ENCODE data around the gene EVC2. TPM values are rescaled to one million over a fixed set of nuclear protein-coding genes. Genes with fewer than 3 reads are reported as not detected.

EVC2 gene
- total RNA-seq, 6 experiments from 2014 or later = 0.24 to 0.93 (median 0.53) TPM

DNA sequence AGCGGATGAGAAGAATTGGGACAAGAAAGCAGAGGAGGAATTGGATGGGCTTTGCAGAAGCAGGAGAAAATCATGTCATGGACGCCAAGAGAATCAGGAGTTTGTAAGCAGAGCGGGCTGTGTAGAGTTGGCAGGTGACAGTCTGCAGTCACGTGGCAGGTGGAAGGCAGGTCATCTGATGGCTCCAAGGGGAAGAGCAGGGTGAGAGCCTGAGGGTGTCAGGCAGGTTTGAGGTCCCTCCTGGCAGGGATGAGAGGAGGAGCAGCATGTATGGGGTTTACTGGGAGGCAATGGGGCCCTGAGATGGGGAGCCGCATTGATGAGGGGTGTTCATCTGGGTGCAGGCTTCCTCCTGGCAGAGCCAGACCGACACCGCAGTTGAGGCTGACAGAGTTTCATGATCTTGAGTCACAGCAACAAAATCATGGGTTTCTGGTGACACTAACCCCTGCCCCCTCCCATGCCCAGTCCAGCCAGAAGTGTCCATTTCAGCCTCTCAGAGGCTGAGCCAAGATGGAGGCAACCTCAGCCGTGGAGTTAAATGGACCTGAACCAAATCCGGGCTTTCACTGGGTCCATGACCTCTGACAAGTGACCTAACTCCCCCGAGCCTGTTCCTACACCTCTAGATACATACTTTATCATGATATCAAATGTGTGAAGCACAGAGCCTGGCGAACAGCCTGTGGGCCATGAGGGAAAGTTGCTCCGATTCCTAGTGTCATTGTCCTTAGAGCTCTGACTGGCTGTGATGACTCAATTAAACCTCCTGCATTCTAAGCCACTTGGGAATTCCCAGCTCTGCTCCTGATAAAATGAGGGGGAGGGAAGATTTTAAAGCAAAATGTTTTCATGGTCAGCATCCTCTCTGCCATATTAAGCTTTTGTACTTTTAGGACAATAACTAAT lies 38.7 kb upstream of the EVC2 start:
- Histone ChIP-seq H3K4me3 (no peak overlapping the region), H3K36me3 (no peaks in the 10 kb centered on the region), H3K4me1 (no peaks in the 10 kb centered on the region), H3K9me3 (no peaks in the 10 kb centered on the region), H3K27me3 (no peaks in the 10 kb centered on the region), H3K27ac (no peak overlapping the region)
- intact Hi-C loops (cut with DNase I) = no loop called here
- no peak for TF ChIP-seq POLR2A (IDR thresholded peaks at IDR 0.05)
- TF ChIP-seq, protein P1, sequence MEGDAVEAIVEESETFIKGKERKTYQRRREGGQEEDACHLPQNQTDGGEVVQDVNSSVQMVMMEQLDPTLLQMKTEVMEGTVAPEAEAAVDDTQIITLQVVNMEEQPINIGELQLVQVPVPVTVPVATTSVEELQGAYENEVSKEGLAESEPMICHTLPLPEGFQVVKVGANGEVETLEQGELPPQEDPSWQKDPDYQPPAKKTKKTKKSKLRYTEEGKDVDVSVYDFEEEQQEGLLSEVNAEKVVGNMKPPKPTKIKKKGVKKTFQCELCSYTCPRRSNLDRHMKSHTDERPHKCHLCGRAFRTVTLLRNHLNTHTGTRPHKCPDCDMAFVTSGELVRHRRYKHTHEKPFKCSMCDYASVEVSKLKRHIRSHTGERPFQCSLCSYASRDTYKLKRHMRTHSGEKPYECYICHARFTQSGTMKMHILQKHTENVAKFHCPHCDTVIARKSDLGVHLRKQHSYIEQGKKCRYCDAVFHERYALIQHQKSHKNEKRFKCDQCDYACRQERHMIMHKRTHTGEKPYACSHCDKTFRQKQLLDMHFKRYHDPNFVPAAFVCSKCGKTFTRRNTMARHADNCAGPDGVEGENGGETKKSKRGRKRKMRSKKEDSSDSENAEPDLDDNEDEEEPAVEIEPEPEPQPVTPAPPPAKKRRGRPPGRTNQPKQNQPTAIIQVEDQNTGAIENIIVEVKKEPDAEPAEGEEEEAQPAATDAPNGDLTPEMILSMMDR (IDR thresholded peaks at IDR 0.05) = no peak
- DNase-seq = no peak
- 60% methylated on average over 5 of the region's 12 CpGs for WGBS (ENCODE audit: insufficient coverage, low coverage, low lambda C conversion rate, missing lambda C conversion rate)
- ATAC-seq = peak in 1 of 4 donors; percentile 37

DNA sequence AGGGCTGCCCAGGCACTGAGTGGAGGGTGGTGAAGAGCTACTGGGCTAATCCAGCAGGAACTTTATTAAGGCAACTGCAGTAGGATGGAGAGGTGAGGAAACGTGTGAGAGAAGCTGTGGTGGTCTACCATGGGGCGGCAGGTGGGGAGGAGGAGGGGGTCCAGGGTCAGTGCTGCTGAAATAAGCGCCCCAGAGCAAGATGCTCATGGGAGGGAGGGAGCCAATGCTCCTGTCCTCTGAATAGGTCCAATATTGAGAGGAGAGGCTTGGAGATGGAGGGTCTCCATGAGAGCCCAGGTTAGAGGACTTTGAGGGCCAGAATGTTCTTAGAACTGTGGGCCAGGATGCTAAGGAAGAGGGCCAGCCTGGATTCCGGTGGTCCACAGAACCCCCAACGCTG lies 37.9 kb upstream of the EVC2 start:
- TF ChIP-seq POLR2A (IDR thresholded peaks at IDR 0.05) = no peak
- TF ChIP-seq, protein P1 (IDR thresholded peaks at IDR 0.05) = no peak
- Histone ChIP-seq H3K27me3 (no peaks in the 10 kb centered on the region), H3K4me1 (no peaks in the 10 kb centered on the region), H3K36me3 (no peaks in the 10 kb centered on the region), H3K4me3 (no peak overlapping the region), H3K27ac (no peak overlapping the region), H3K9me3 (no peaks in the 10 kb centered on the region)
- DNase-seq (no peak), ATAC-seq (no peak)
- intact Hi-C loops (cut with DNase I) = no loop called here
- 46% methylated on average over 2 of the region's 5 CpGs for WGBS (ENCODE audit: insufficient coverage, low coverage, low lambda C conversion rate, missing lambda C conversion rate)

DNA sequence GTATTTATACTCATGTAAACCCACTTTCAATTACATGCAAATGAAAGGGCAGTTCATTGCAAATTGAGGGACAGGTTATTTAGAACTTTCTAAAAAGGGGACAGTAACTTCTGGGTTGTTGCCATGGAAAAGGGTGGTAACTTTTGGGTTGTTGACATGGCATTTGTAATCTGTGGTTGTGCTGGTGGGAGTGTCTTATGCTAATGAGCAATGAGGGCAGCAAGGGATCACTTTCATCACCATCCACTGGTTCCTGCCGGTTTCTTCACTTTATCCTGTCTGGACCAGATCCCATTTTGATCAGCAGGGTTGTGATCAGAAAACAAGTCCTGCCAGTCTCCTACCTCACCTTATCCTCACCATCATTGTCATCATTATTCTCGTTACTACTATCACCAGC lies 34.6 kb upstream of the EVC2 start:
- no peak overlapping the region for H3K27ac ChIP-seq
- H3K4me3 ChIP-seq = no peak overlapping the region
- WGBS (ENCODE audit: insufficient coverage, low coverage, low lambda C conversion rate, missing lambda C conversion rate) = 47% methylated on average over 2 of the region's 2 CpGs
- no peak for TF ChIP-seq POLR2A (IDR thresholded peaks at IDR 0.05)
- TF ChIP-seq, protein P1 (IDR thresholded peaks at IDR 0.05) = no peak
- no peaks in the 10 kb centered on the region for H3K4me1 ChIP-seq
- intact Hi-C loops (cut with DNase I) = no loop called here
- no peaks in the 10 kb centered on the region for H3K27me3 ChIP-seq
- DNase-seq = no peak
- no peaks in the 10 kb centered on the region for H3K36me3 ChIP-seq
- H3K9me3 ChIP-seq = no peaks in the 10 kb centered on the region
- no peak for ATAC-seq

DNA sequence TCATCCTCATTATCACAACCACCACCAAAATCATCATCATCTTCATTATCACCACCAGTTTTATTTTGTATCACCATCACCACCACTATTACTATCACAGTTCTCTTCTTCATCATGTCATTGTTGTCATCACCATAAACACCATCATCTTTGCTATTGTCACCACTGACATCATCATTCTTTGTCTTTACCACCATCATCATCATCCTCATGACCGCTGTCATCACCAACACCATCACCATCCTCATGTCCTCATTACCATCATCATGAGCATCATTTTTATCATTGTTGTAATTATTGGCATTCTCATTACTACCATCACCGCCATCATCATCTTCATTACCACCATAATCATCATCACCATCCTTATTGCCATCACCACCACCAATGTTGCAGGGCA lies 34.0 kb upstream of the EVC2 start:
- no peaks in the 10 kb centered on the region for H3K36me3 ChIP-seq
- no peaks in the 10 kb centered on the region for H3K27me3 ChIP-seq
- H3K27ac ChIP-seq = no peak overlapping the region
- H3K4me3 ChIP-seq = no peak overlapping the region
- no peak for ATAC-seq
- 72% methylated on average over 2 of the region's 2 CpGs for WGBS (ENCODE audit: insufficient coverage, low coverage, low lambda C conversion rate, missing lambda C conversion rate)
- H3K9me3 ChIP-seq = no peaks in the 10 kb centered on the region
- H3K4me1 ChIP-seq = no peaks in the 10 kb centered on the region
- DNase-seq = no peak
- TF ChIP-seq, protein P1 (IDR thresholded peaks at IDR 0.05) = no peak
- no peak for TF ChIP-seq POLR2A (IDR thresholded peaks at IDR 0.05)
- intact Hi-C loops (cut with DNase I) = no loop called here
